Nephron (organoid): Measurements from ENCODE around the gene KCNQ4.

Experiments
- H3K27ac Mint-ChIP-seq, 3 experiments: 2 replicates each; pipeline ENCODE4 v1.8.0; 2020; ENCODE audit warnings: mixed read lengths in 3 of 3, mild to moderate bottlenecking in 2 of 3, moderate library complexity in 1 of 3
- H3K27me3 Mint-ChIP-seq: 2 replicates; pipeline ENCODE4 v1.8.0; 2021; ENCODE audit warnings: low read depth, mild to moderate bottlenecking, moderate library complexity, mixed read lengths
- H3K36me3 Mint-ChIP-seq: 2 replicates; pipeline ENCODE4 v1.8.0; 2020; ENCODE audit warnings: low read depth, mixed read lengths
- H3K4me1 Mint-ChIP-seq: 2 replicates; pipeline ENCODE4 v1.8.0; 2020; ENCODE audit warnings: mixed read lengths
- H3K4me3 Mint-ChIP-seq, 3 experiments: 2 replicates each; pipeline ENCODE4 v1.8.0; 2020; ENCODE audit warnings: mild to moderate bottlenecking in 3 of 3, mixed read lengths in 3 of 3, moderate library complexity in 2 of 3
- H3K9me3 Mint-ChIP-seq: 2 replicates; pipeline ENCODE4 v1.8.0; 2020; ENCODE audit warnings: mixed read lengths
- CTCF ChIP-seq, 3 experiments: fragments of 200-600 bp; sonication (generic); IDR thresholded peaks; one replicate each; pipeline ENCODE4 v1.5.0; 2021; ENCODE audit warnings: antibody characterized with exemption in 3 of 3; ENCODE audit not compliant: unreplicated experiment in 3 of 3

The KCNQ4 gene

GRCh38 chr1:40770296-40771070, 13.1 kb upstream of the KCNQ4 start:
- Mint-ChIP-seq H3K4me1 (peaks cover 8% of the 10 kb centered on the region), H3K27me3 (no peaks in the 10 kb centered on the region), H3K36me3 (peaks cover 87% of the 10 kb centered on the region), H3K9me3 (no peaks in the 10 kb centered on the region), H3K4me3 (no peak overlapping the region), H3K27ac (no peak overlapping the region)
- TF ChIP-seq CTCF (IDR thresholded peaks at IDR 0.05; ENCODE audit: unreplicated experiment in 3 of 3) = no peak

- no peaks in the 10 kb centered on the region for H3K27me3 Mint-ChIP-seq
- H3K9me3 Mint-ChIP-seq = peaks cover 10% of the 10 kb centered on the region
- peaks cover 8% of the 10 kb centered on the region for H3K4me1 Mint-ChIP-seq
- peaks cover 87% of the 10 kb centered on the region for H3K36me3 Mint-ChIP-seq
- no peak for TF ChIP-seq CTCF (IDR thresholded peaks at IDR 0.05; ENCODE audit: unreplicated experiment in 3 of 3)
- peak overlapping the region in 1 of 3 experiments; percentile 41 for H3K27ac Mint-ChIP-seq
- no peak overlapping the region for H3K4me3 Mint-ChIP-seq
Observed at GRCh38 chr1:40772146-40772955, 11.2 kb upstream of the KCNQ4 start.

- H3K9me3 Mint-ChIP-seq = peaks cover 14% of the 10 kb centered on the region
- TF ChIP-seq CTCF (IDR thresholded peaks at IDR 0.05; ENCODE audit: unreplicated experiment in 3 of 3) = no peak
- no peak overlapping the region for H3K27ac Mint-ChIP-seq
- H3K4me3 Mint-ChIP-seq = no peak overlapping the region
- H3K4me1 Mint-ChIP-seq = peaks cover 8% of the 10 kb centered on the region
- H3K36me3 Mint-ChIP-seq = peaks cover 85% of the 10 kb centered on the region
- H3K27me3 Mint-ChIP-seq = no peaks in the 10 kb centered on the region
Observed at GRCh38 chr1:40773748-40774265, 9.8 kb upstream of the KCNQ4 start.

- TF ChIP-seq CTCF (IDR thresholded peaks at IDR 0.05; ENCODE audit: unreplicated experiment in 3 of 3) = peak; percentile 71 to 83 (median 72)
- Mint-ChIP-seq H3K4me3 (no peak overlapping the region), H3K27ac (no peak overlapping the region), H3K9me3 (peaks cover 14% of the 10 kb centered on the region), H3K36me3 (peaks cover 82% of the 10 kb centered on the region), H3K4me1 (peaks cover 8% of the 10 kb centered on the region), H3K27me3 (no peaks in the 10 kb centered on the region)
Observed at GRCh38 chr1:40774266-40774998, 9.2 kb upstream of the KCNQ4 start.

- no peak overlapping the region for H3K27ac Mint-ChIP-seq
- peaks cover 67% of the 10 kb centered on the region for H3K36me3 Mint-ChIP-seq
- peaks cover 14% of the 10 kb centered on the region for H3K9me3 Mint-ChIP-seq
- TF ChIP-seq CTCF (IDR thresholded peaks at IDR 0.05; ENCODE audit: unreplicated experiment in 3 of 3) = no peak
- H3K4me1 Mint-ChIP-seq = peaks cover 16% of the 10 kb centered on the region
- peaks cover 4% of the 10 kb centered on the region for H3K27me3 Mint-ChIP-seq
- H3K4me3 Mint-ChIP-seq = no peak overlapping the region
Observed at GRCh38 chr1:40776236-40777072, 7.1 kb upstream of the KCNQ4 start.
